Activated CD4-positive, CD25-positive, alpha-beta regulatory T cell treated with anti-CD3 and anti-CD28 coated beads, Interleukin-2, amount 50 U/mL, for 16 hours (primary cell): ENCODE measurements around the gene TSPAN32.
"Not testable (repeated sequence)": the region's sequence is repeated elsewhere in the genome, so short reads cannot be mapped to it uniquely, and the experiment has no call there.

Source experiments
- DNase-seq: peaks from one replicate; pipeline ENCODE4 v3.0.0-alpha.2; 2020; ENCODE audit warnings: low read depth, low spot score

The TSPAN32 gene

GRCh38 chr11:2267306-2267850 lies 34.4 kb upstream of the TSPAN32 start:
- no peak for DNase-seq

GRCh38 chr11:2267851-2268728 lies 33.7 kb upstream of the TSPAN32 start:
- no peak for DNase-seq

DNA sequence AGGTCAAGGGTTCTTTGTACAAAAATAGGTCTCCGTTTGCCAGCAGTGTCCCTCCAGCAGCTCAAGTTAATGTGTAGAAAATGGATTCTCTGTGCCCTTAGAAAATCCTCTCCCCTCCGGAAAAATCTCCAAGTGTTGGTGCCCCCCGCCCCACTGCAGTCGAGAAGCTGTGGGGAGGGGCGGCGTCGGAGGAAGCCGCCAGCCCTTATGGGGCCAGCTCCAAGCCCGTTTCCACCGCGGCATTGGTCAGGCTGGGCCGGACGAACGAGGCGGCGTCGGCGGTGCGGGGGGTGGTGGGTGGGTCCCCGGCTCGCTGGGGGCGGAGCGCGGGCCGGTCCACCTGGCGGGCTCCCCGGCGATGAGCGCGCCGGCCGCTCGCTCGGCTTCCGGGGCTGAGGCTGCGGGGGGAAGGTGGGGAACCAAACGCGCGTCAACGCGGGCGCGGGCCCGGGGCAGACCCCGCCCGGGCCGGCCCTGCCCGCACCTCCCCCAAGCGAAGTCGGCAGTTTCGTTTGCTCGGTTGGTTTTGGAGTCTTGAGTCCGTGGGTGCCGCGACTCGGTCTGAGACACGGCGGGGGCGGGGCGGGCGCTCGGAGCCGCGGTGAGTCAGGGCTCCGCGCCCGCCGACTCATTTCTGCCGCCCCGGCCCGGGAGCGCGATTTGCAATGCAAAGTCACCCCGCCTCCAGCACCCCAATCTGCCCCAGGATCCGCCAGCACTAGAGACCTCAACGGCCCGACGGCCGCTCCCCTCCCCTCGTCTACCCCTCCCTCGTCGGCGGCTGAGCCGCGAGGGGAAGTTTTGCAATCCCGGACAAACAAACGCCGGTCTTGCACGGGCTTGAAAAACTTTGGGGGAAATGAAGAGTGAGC lies 32.8 kb upstream of the TSPAN32 start:
- peak; percentile 37 for DNase-seq

DNA sequence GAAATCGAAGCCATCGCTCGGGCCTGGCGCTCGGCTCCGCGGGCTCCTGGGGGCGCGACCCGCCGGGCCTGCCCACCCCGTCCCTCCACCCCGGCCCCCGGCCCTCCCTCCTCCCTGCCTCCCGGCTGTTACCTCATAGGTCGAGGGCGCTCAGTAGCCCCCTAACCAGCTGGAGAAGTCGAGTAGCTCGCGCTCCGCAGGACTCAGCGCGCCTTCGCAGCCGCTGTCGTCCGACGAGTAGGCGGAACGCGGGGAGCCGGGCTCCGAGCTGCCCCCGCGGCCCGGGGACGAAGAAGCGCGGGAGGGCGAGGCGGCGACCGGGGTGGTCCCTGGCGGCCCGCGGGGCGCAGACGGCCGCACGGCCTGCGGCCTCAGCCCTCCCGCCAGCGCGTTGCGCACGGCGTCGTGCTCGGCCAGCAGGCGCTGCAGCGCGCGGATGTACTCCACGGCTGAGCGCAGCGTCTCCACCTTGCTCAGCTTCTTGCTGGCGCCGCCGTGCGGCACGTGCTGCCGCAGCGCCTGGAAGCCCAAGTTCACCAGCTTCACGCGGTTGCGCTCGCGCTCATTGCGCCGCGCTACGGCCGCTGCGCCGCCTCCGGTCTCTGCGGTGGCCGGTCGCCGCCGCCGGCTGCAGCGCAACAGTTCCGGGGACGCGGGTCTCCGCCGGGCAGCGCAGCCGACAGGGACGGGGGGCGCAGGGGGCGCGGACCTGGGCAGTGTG lies 32.1 kb upstream of the TSPAN32 start:
- no peak for DNase-seq

GRCh38 chr11:2270322-2271076 lies 31.3 kb upstream of the TSPAN32 start, which contains the start of gene ASCL2:
Gene ASCL2, minus strand, starts transcription at chr11:2270588. Its CDS starts 256 bp downstream, at chr11:2270332.
- DNase-seq = no peak

DNA sequence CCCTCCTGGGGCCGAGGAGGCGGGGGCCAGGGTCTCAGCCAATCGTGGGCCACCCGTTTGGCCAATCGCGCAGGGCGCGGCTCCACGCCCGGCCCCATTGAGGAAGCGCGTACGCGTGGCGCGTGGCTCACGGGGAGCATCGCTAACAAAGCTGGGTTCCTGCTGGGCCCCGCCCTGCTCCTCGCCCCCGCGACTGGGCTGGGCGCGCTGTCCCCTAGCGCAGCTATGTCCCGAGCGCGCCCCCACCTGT lies 30.8 kb upstream of the TSPAN32 start:
- DNase-seq = no peak

GRCh38 chr11:2271327-2272227 lies 30.2 kb upstream of the TSPAN32 start:
- DNase-seq = no peak

DNA sequence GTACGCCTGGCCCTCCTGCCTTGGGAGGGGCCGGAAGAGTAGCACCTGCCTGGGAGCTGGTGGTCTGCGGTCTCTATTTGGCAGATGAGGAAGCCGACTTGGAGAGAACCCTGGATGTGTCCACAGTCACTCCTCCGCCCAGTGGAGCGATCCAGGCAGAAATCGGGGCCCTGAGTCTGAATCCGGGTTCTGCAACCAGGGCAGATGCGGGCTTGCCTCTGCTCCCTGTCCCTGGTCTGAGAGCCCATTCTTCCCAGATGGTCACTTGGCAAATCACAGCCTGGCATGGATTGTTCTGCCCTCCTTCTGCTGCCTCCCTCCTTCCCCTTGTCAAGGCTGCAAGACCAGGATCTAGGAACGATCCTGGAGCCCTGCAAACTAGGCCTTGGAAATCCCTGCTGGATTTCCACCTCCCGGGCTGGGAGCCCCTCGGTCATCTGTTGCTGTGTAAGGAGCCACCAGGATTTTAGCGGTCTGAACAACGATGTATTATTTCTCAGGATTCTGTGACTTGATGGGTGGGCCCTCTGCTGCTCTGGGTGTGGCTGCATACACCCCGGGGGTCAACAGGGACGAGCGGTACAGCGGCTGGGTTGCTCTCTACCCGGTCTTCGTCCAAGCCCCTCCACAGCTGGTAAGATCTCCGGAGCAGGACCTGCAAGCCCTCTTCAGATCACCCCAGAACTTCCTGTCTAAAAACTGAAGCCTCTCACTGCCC lies 29.4 kb upstream of the TSPAN32 start:
- DNase-seq = no peak

- no peak for DNase-seq
These were observed 28.9 kb upstream of the TSPAN32 start for GRCh38 chr11:2272946-2273280.

DNA sequence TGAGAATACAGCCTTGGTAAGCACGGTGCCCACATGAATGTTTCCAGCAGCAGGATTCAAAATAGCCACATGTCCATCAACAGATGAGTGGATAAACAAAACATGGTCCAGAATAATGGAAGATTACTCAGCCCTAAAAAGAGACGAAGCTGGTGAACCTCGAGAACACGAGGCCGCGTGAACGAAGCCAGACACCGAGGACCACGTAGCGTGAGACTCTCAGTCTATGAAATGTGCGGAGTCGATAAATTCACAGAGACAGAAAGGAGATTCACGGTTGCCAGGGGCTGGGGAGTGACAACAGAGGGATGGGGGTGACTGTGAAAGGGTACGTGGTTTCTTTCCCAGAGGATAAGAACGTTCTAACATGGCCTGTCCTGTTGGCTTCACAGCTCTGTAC lies 28.5 kb upstream of the TSPAN32 start:
- no peak for DNase-seq

- DNase-seq = no peak
These were observed 28.0 kb upstream of the TSPAN32 start for GRCh38 chr11:2273771-2274170.

DNA sequence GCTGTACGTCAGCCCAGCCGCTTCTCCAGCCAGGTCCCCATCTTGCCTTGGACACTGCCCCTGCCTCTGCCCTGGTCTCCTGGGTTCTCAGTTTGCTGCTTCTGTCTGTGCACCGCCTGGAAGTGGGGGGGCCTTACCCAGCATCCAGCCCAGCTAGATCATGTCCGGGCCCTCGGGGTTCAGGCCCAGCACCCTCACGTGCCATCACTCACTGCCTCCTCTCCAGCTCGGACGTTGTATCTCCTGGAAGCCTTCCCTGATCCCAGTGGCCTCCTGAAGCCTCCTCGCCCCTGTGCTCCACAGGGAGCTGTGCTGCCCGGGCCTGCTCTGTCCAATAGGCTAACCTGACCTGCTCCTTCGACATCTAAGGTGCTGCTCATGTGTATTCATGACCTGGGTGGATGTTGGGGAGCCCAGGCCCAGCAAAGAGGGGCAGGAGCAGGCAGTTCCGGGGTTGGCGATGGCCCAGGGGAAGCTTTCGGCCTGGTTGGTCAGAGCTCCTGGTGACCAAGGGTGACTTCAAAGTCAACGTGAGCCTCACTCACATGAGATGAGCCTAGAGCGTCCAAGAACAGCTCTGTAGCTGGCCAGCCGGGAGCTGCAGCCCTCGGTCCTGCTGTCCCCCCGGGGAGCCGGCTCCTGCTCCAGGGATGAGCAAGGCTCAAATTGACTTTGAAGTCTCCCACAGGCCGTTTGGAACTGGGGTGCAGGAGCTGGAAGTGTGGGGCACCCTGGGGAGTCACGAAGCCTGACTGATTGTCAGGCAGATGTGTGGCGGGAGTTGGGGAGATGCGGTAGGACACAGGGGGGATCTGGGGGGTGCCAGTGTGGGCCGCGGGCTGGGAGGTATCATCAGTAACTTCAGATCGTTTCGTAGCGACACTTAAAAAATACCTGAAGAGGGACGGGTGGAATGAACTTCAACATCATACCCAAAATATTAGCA lies 26.2 kb upstream of the TSPAN32 start:
- no peak for DNase-seq

- DNase-seq = no peak
These were observed 25.4 kb upstream of the TSPAN32 start for GRCh38 chr11:2276280-2277007.

GRCh38 chr11:2277008-2277346 lies 24.8 kb upstream of the TSPAN32 start:
- DNase-seq = no peak

- no peak for DNase-seq
These were observed 23.8 kb upstream of the TSPAN32 start for GRCh38 chr11:2277933-2278523.

DNA sequence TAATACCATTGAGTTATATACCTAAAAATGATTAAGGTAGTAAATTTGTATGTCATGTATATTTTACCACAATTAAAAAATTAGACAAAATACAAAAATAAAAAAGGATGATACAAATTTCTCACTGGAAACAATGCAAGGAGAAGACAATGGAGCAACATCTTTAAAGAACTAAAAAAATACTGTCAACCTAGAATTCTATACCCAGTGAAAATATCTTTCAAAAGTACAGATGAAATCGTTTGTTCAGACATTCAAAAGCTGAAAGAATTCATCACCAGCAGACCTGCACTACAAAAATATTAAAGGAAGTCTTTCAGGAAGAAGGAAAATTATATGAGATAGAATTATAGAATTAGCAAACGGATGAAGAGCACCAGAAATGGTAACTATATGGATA lies 21.6 kb upstream of the TSPAN32 start:
- no peak for DNase-seq

GRCh38 chr11:2286350-2286749 lies 15.5 kb upstream of the TSPAN32 start:
- DNase-seq = not testable (repeated sequence)

DNA sequence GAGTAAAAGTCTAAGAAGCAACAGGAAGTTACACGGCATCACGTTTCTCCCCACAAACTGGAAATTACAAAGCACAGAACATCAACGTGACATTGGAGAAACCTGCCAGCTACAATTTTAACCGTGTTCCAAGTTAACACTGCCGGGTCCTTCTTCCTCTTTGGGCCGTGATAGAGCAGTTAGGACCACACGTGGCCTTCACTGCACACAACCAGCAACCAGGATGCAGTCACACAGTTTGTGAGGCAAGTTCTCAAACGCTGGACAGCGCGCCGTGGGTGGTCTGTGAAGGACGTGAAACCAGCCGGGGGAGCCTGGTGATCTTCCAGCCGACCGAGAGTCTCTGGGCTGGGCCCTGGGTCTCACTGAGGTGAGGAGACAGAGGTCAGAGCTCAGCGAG lies 14.7 kb upstream of the TSPAN32 start:
- DNase-seq = no peak
